NOMO-1 treated with DMSO at 0.1 percent for 48 hours (cell line): ENCODE data around the gene ANKRD13A.
"Not testable (repeated sequence)": the region's sequence is repeated elsewhere in the genome, so short reads cannot be mapped to it uniquely, and the experiment has no call there.

ENCODE experiments used
- DNase-seq: peaks from one replicate; lab custom pipeline; 2025; ENCODE audit not compliant: unreplicated experiment; lab: John Stamatoyannopoulos, UW

ANKRD13A gene

GRCh38 chr12:110047297-110047940 is 48.2 kb downstream of the ANKRD13A start:
- no peak for DNase-seq

GRCh38 chr12:110048242-110049027 is 49.2 kb downstream of the ANKRD13A start, which contains the start of gene C12orf76:
Gene C12orf76, minus strand, starts transcription at chr12:110048522. Its CDS starts 27 bp downstream, at chr12:110048495.
- DNase-seq, result peak; percentile 98

DNA sequence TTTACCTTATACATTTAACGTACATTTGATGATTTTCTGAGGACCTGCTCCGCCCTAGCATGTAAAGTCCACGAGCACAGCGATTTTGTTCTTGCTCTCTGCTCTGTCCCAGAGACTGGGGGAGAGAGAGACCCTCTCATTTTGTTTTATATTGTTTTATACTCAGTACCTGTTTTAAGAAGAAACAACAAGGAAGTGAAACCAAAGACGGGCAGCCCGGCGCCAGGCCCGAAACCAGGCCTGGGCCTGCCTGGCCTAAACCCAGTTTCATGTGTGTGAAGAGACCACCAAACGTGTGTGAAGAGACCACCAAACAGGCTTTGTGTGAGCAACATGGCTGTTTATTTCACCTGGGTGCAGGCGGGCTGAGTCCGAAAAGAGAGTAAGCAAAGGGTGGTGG is 49.8 kb downstream of the ANKRD13A start:
- DNase-seq, result peak; percentile 37

- not testable (repeated sequence) for DNase-seq
These were observed 50.4 kb downstream of the ANKRD13A start for GRCh38 chr12:110049666-110050065.

GRCh38 chr12:110050927-110051326 is 51.7 kb downstream of the ANKRD13A start:
- peak; percentile 56 for DNase-seq

- DNase-seq, result peak; percentile 52
These were observed 56.4 kb downstream of the ANKRD13A start for GRCh38 chr12:110055375-110056352.

DNA sequence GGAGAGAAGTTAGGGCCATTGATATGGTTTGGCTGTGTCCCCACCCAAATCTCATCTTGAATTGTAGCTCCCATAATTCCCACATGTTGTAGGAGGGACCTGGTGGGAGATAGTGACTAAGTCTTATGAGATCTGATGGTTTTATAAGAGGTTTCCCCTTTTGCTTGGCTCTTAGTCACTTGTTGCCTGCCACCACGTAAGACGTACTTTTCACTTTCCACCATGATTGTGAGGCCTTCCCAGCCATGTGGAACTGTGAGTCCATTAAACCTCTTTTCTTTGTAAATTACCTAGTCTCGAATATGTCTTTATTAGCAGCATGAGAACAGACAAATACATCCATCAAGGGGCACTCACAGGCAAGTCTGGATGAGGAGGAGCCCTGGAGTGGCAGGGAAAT is 57.4 kb downstream of the ANKRD13A start:
- DNase-seq, result not testable (repeated sequence)

GRCh38 chr12:110058875-110059615 is 59.8 kb downstream of the ANKRD13A start:
- no peak for DNase-seq

GRCh38 chr12:110059651-110060000 is 60.4 kb downstream of the ANKRD13A start:
- no peak for DNase-seq

GRCh38 chr12:110062241-110062640 is 63.0 kb downstream of the ANKRD13A start:
- DNase-seq, result no peak

GRCh38 chr12:110065540-110065939 is 66.3 kb downstream of the ANKRD13A start:
- DNase-seq, result peak; percentile 66

DNA sequence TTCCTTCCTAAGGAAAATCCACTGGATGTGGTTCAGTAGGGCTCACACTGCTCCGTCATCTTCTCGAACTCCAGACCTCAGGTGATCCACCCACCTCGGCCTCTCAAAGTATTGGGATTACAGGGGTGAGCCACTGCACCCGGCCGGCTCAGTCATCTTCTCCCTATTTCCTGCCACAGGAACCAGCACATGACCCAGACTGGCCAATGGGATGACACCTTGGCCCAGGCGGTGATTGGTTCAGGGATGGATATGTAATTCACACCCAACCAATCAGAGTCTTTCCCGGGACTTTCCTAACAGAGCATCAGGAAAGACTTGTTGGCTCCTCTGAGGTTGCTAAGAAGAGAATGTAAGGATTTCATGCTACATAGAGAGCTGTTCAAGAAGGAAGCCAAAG is 68.3 kb downstream of the ANKRD13A start:
- no peak for DNase-seq

GRCh38 chr12:110068115-110068514 is 68.9 kb downstream of the ANKRD13A start:
- DNase-seq, result not testable (repeated sequence)

DNA sequence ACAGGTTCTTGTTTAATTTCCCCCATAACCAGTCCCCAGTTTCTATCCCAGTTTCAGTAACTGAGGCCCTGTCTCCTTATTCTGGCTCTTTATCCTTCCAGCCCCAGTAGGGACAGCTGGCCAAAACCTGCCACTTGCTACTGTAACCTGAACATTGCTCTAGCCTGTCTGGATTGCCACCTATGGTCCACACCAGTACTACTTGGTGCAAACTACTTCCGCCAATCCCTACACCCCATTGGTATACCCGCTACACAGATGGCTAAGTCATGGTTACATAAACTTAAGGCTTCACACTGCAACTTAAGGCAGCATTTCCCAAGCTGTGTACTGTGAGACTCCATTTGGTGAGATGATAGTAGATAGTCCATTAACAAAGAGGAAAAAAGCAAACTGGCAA is 69.4 kb downstream of the ANKRD13A start:
- no peak for DNase-seq

GRCh38 chr12:110071504-110071903 is 72.3 kb downstream of the ANKRD13A start:
- DNase-seq, result no peak

DNA sequence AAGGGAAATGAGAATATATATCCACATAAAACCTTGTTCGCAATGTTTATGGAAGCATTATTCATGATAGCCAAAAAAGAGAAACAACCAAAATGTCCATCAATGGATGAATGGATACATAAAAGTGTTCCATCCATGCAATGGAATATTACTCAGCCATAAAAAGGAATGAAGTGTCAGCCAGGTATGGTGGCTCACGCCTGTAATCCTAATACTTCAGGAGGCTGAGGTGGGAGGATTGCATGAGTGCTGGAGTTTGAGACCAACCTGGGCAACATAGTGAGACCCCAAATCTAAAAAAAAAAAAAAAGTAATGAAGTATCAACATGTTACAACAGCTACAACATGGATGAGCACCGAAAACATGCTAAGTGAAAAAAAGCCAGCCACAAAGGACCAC is 72.7 kb downstream of the ANKRD13A start:
- no peak for DNase-seq

GRCh38 chr12:110072636-110073035 is 73.4 kb downstream of the ANKRD13A start:
- DNase-seq, result not testable (repeated sequence)

GRCh38 chr12:110073049-110073831 is 74.0 kb downstream of the ANKRD13A start:
- no peak for DNase-seq

DNA sequence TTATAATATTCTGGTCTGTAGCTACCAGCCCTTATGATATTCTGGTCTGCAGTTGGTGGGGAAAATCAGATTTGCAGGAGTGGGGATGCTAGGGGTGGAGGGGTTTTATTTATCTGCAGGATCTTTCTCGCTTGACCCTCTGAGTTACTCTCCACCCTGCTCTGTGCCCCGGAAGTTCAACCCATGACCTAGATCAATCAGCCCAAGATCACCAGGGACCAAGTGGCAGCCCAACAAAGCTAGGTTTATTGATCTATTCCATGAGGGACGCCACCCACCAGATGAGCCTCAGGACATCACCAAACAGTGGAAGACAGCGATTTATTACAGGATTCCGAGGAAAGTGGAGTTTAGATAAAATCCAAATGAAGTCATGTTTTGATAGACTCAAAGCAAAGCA is 74.9 kb downstream of the ANKRD13A start:
- DNase-seq, result no peak

DNA sequence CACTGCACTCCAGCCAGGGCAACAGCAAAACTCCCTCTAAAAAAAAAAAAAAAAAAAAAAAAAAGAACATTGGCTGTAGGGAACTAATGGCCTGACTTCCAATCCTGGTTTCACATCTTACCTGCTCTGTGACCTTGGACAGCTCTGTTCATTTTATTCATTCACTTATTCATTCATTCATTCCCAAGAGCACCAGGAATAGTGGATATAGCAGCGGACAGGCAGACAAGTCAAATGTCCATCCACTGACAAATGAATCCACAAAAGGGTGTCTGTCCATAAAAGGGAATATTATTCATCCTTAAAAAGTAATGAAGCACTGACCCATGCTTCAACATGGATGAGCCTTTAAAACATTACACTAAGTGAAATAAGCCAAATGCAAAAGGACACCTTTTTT is 76.7 kb downstream of the ANKRD13A start:
- DNase-seq, result no peak
